H1 (cell line): ENCODE results near the gene CXCL17. TPM values are rescaled to one million over a fixed set of nuclear protein-coding genes. Genes with fewer than 3 reads are reported as not detected.

Source experiments
- CEBPB ChIP-seq: IDR thresholded peaks from 2 replicates; pipeline ENCODE4 v1.6.1; 2012; ENCODE audit warnings: low read depth, low read length
- CHD2 ChIP-seq: IDR thresholded peaks from 2 replicates; pipeline ENCODE4 v1.6.1; 2012; ENCODE audit warnings: low read length, improper control_type of control experiment
- CTCF ChIP-seq, 3 experiments: IDR thresholded peaks; 1 replicate in 2 of 3; 2 replicates in 1 of 3; pipeline versions ENCODE4 v1.5.1 to v1.6.1; 2011; ENCODE audit warnings: low read length in 3 of 3, mild to moderate bottlenecking in 3 of 3, inconsistent platforms in 2 of 3, low read depth in 1 of 3, moderate library complexity in 1 of 3; ENCODE audit not compliant: insufficient read depth in 1 of 3; ENCODE audit errors: control extremely low read depth in 1 of 3
- EGR1 ChIP-seq: IDR thresholded peaks from 2 replicates; pipeline ENCODE4 v1.6.1; 2011; ENCODE audit warnings: low read depth, low read length, borderline replicate concordance
- KDM1A ChIP-seq: fragments of 200-600, 300-600 bp; sonication (generic); IDR thresholded peaks from 2 replicates; pipeline ENCODE4 v1.7.1; 2016; ENCODE audit warnings: mild to moderate bottlenecking, low read length, borderline replicate concordance
- KDM4A ChIP-seq: IDR thresholded peaks from one replicate; pipeline ENCODE4 v1.7.1; 2012; ENCODE audit warnings: low read depth, mild to moderate bottlenecking, moderate library complexity, low read length, inconsistent platforms; ENCODE audit not compliant: severe bottlenecking
- NANOG ChIP-seq: IDR thresholded peaks from 2 replicates; pipeline ENCODE4 v1.6.1; 2011; ENCODE audit warnings: low read length, low read depth, mild to moderate bottlenecking, inconsistent platforms; ENCODE audit not compliant: insufficient read depth, poor library complexity, severe bottlenecking
- RNF2 ChIP-seq: fragments of 200-900, 300-1000 bp; sonication (generic); IDR thresholded peaks from 2 replicates; pipeline ENCODE4 v1.7.1; 2016; ENCODE audit warnings: borderline replicate concordance, low read depth, mild to moderate bottlenecking, antibody characterized with exemption, low read length; ENCODE audit not compliant: poor library complexity, severe bottlenecking; ENCODE audit errors: missing control alignments
- SP4 ChIP-seq: IDR thresholded peaks from 2 replicates; pipeline ENCODE4 v1.6.1; 2012; ENCODE audit warnings: low read length, inconsistent platforms
- SRF ChIP-seq: IDR thresholded peaks from 2 replicates; pipeline ENCODE4 v1.6.1; 2011; ENCODE audit warnings: mild to moderate bottlenecking, low read depth, low read length, moderate library complexity
- TAF7 ChIP-seq: optimal IDR thresholded peaks from 2 replicates; pipeline ENCODE3; 2011; ENCODE audit warnings: low read depth, mild to moderate bottlenecking, inconsistent platforms, low read length, moderate library complexity, borderline replicate concordance
- polyA plus RNA-seq, 7 experiments: library from polyadenylated mRNA; depleted of rRNA in 3 of 7; stranded (reverse) in 5 of 7; unstranded in 2 of 7; fragments of >200 nt in 5 of 7; fragments of 200-250 nt in 2 of 7; gene quantifications; 1 replicate in 5 of 7; 2 replicates in 1 of 7; 4 replicates in 1 of 7; pipeline versions ENCODE4 v1.2.1 to v1.2.3, GENCODE V29; 2011 to 2013; ENCODE audit warnings: missing spikeins in 2 of 7, mixed read lengths in 2 of 7
- total RNA-seq: library from RNA; stranded (reverse); fragmentation: NEBNext Ultra II Directional; extraction: Animal tissue kit (Norgen Biotek cat#: 25700); gene quantifications from 2 replicates; pipeline ENCODE4 v1.2.1, GENCODE V29; 2021

The CXCL17 gene
- total and polyA plus RNA-seq, 2 of the 8 experiments (the other 6 are each of a cell fraction or from before 2014, with no cell fraction given) = not detected

- TF ChIP-seq NANOG = no peak
- TF ChIP-seq SRF = no peak
- TF ChIP-seq RNF2 = no peak
- no peak for TF ChIP-seq CHD2
- TF ChIP-seq TAF7 = no peak
- TF ChIP-seq SP4 = no peak
- TF ChIP-seq CTCF (IDR thresholded peaks at IDR 0.05; ENCODE audit: control extremely low read depth in 1 of 3, insufficient read depth in 1 of 3, low read depth in 1 of 3, low read length in 3 of 3) = peak; percentile 90 to 99 (median 90)
- TF ChIP-seq CEBPB = no peak
- no peak for TF ChIP-seq KDM4A
- no peak for TF ChIP-seq EGR1
- TF ChIP-seq KDM1A = peak; percentile 78; the same call in 1 of the 2 replicates
- TF ChIP-seq, all 59 proteins: peak for 6
These were observed 22.6 kb downstream of the CXCL17 start (continued) for GRCh38 chr19:42420055-42420544.
